K562 (cell line): ENCODE measurements around the gene PACS1.

ENCODE experiments used
- BHLHE40 ChIP-seq: IDR thresholded peaks from 2 replicates; pipeline ENCODE4 v1.6.1; 2011; ENCODE audit warnings: low read length, improper control_type of control experiment
- EZH2 ChIP-seq: IDR thresholded peaks from 2 replicates; pipeline ENCODE4 v1.6.1; 2012; ENCODE audit warnings: low read depth, mild to moderate bottlenecking, inconsistent platforms, low read length, borderline replicate concordance
- IRF9 ChIP-seq: fragments of 450-650 bp; IDR thresholded peaks from 2 replicates; pipeline ENCODE4 v1.6.1; 2016; ENCODE audit warnings: missing biosample characterization, missing genetic modification characterization
- SMAD4 ChIP-seq: fragments of 250-450 bp; sonication (Bioruptor Pico); conservative IDR thresholded peaks from 2 replicates; pipeline ENCODE4 v1.8.0; 2021; ENCODE audit warnings: inconsistent platforms, mild to moderate bottlenecking, moderate library complexity
- TF ChIP-seq, protein P1 (sequence below), 2 experiments: fragments of 450-650 bp in 1 of 2; sonication (generic) in 1 of 2; formaldehyde crosslinking in 1 of 2; IDR thresholded peaks in 1 of 2; conservative IDR thresholded peaks in 1 of 2; 2 replicates each; pipeline versions ENCODE4 v1.6.1 to v1.8.1; 2016 to 2023; ENCODE audit warnings: mild to moderate bottlenecking in 2 of 2, moderate library complexity in 2 of 2, inconsistent platforms in 1 of 2, missing genetic modification reagents in 1 of 2

GRCh38 chr11:66263785-66264184 is 193.7 kb downstream of the PACS1 start:
- no peak for TF ChIP-seq SMAD4 (CRISPR knock-in tag)
- TF ChIP-seq BHLHE40: no peak
- TF ChIP-seq, protein P1, sequence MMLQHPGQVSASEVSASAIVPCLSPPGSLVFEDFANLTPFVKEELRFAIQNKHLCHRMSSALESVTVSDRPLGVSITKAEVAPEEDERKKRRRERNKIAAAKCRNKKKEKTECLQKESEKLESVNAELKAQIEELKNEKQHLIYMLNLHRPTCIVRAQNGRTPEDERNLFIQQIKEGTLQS (IDR thresholded peaks at IDR 0.05): no peak
- TF ChIP-seq, protein P1 (CRISPR knock-in tag; conservative IDR thresholded peaks at IDR 0.05): no peak
- TF ChIP-seq EZH2: no peak
- no peak for TF ChIP-seq IRF9 (tag)
